Stimulated activated CD4-positive, alpha-beta T cell treated with anti-CD3 and anti-CD28 coated beads, Interleukin-1b, Interleukin-23, amount 100 ng/mL, for 24 hours (primary cell): ENCODE results near the gene NOTCH4.
A peak's percentile ranks its signal among the peaks of the same experiment; 100 is the strongest.

Experiments
- DNase-seq, 4 experiments: peaks; one replicate each; pipeline ENCODE4 v3.0.0-alpha.2; 2020; ENCODE audit warnings: low read depth in 4 of 4, low spot score in 1 of 4

Gene NOTCH4

DNA sequence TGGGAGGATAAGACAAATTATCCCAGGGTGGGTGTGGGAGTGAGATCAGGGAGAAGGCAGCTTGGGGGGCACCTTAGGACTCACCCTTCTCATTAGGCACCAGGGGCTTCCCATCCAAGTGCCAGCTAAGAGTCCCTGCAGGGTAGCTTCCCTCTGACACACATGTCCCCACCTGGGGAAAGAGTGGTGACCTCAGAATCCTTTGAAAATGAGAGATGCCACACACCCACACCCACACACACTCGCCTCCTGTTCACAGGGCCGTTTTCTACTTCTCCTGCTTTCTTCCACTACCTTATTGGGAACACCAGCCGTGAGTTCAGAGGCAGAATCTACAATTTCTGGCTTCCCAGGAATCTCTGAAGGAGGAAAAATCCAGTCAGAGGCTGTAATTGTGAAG, 40.8 kb downstream of the NOTCH4 start:
- no peak for DNase-seq

DNA sequence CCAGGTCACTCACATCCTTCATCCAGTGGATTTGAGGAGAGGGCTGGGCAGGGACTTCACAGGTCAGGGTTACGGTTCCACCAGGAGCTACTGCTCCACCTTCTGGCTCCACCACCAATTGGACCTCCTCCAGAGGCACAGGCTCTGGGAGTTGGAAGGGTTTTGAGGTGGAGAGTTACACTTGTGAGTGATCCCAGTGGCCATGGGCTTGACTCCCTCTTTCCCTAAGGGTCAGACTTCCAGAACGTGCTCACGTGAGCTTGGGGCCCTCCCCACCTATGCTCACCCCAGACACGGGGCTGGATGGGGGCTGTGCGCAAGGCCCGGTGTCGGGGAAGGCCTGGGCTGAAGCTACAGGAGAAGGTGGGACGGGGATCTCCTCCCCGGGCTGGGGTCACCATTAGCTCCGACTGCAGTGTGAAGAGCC, 41.3 kb downstream of the NOTCH4 start:
- no peak for DNase-seq

DNA sequence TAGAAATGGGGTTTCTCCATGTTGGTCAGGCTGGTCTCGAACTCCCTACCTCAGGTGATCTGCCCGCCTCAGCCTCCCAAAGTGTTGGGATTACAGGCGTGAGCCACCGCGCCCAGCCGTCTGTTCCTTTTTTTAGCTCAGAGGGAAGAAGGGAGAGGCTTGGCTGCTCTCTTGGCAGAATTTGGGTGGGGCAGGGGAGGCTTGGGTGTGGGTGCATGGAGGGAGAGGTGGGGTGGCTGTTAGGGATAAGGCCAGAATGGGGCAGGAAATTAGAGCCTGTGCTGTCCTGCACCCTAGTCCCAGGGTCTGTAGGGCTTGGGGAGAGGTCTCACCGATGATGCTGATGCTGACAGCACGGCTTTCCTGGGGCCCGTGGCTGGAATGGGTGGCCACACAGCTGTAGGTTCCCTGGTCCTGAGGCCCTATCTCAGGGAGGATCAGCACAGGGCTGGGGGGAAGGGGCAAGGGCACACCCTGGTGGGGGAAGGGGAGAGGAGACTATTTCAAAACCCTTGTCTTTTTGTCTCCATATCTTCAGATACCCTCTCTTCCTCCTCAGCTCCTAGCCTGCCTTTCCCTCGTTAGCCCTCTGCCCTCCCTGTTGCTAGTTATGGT, 41.8 kb downstream of the NOTCH4 start:
- DNase-seq: no peak

DNA sequence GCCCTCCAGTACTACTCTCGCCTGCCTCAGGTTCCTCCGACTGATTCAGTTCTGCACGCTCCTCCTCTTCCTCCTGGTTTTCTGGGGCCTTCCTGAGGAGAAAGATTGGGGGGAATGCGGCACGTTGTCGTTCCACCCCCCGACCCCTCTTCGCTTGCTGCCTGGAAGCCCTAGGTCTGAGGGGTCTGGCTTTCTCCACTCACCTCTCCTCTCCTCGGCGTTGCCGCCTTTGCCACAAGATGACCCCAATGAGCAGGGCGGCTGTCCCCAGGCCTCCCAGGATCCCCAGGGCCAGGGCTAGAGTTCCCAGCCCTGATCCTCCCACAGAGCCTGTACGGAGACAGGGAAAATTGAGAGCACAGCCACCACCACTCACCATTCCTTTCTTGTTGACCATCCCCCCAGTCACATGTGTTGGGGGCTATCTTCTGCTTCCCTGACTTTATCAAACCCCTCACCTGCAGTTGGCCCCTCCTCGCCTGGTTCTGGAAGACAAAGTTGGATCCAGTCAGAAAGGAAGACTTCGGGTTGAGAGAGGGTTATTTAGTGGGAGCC, 42.6 kb downstream of the NOTCH4 start:
- DNase-seq: no peak

DNA sequence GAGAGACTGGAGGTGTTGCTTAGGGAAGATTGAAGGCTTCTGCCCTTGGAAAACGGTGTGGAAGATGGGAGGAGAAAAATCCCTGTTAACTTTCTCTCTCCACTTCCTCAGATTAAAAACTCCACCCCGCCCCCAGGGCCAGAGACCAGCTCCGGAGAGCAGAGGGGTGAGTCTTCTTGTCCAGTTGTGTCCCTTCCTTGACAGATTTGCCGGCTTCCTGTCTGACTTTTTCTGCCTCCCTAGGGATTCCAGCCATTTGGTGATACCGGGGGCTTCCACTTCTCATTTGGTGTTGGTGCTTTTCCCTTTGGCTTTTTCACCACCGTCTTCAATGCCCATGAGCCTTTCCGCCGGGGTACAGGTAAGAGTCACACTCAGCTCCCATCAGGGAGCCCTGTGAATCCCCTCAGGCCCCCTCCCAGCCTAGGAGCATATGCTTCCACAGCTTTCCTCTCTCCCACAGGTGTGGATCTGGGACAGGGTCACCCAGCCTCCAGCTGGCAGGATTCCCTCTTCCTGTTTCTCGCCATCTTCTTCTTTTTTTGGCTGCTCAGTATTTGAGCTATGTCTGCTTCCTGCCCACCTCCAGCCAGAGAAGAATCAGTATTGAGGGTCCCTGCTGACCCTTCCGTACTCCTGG, 44.0 kb downstream of the NOTCH4 start:
- DNase-seq: no peak

DNA sequence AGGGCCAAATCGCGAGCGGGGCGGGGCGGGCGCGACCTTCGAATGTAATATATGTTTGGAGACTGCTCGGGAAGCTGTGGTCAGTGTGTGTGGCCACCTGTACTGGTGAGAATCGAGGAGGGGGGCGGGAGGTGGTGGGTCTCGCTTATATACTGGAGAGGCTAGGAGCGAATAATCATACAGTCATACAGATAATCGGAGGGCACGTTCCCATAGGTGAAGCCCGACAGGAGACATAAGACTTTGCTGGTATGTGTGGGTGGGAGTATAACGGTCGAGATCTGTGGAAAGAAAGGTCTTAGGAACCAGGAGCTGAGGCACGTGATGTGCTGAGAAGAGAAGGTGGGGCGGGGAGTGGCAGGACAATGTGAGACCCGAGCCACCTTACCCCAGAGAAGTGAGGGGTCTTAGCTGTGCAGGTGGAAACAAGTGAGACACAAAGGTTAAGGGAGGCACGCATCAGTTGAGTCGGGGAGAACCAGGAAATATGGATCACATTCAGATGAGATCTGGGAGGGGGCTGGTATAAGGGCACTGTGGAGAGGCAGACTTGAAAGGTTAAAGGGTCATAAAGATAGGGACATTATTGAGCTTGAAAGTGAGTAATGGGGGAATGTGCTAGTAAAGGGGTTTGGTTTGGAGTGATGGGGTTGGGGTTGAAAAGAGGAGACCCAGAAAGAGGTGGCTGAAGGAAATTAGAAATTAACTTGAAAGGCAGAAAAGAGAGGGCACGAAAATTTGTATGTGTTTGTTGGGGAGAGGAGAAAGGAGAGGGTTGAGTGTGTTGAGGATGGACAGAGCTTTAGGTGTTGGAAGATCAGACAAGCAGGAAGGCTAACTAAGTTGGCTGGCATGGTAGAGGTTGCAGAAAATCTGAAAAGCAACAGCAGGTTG, 45.1 kb downstream of the NOTCH4 start:
- no peak for DNase-seq

DNA sequence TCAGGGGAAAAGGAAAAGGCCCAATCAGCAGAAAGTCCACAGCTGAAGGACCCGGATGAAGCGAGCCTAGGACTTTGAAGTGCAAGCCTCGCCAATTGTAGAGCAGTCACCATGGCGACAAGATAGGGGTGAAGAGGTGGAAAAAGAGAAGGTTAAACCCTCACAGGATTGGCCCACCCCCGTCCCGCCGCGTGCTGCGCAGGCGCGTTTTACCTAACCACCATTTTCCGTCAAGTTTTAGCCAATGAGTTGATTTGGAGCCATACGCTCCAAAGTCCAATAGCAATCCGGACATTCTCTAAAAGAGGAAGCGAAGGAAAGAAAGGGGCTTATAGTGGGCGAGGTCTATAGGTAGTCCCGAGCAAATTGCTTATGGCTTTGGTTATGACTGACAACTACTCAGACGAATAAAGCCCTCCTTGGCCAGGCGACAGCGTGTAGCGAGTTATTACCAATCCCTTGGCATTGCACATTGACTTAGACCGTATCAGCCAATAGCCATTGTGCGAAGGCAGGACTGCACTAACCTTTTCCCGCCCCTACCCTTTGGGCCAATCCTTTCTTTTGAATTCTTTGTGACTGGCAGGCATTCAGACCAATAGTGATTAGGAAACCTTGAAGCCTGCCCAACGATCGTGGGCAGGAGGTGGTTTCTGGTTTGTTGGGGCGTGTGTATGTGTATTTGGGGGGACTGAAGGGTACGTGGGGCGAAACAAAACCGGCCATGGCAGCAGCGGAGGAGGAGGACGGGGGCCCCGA, 45.9 kb downstream of the NOTCH4 start, which contains the start of gene RNF5:
Gene RNF5 (plus strand): TSS at position 618 of the 759 bp plus-strand sequence. CDS start 107 bp downstream, at position 725.
- DNase-seq: peak; percentile 75 to 85 (median 84)

DNA sequence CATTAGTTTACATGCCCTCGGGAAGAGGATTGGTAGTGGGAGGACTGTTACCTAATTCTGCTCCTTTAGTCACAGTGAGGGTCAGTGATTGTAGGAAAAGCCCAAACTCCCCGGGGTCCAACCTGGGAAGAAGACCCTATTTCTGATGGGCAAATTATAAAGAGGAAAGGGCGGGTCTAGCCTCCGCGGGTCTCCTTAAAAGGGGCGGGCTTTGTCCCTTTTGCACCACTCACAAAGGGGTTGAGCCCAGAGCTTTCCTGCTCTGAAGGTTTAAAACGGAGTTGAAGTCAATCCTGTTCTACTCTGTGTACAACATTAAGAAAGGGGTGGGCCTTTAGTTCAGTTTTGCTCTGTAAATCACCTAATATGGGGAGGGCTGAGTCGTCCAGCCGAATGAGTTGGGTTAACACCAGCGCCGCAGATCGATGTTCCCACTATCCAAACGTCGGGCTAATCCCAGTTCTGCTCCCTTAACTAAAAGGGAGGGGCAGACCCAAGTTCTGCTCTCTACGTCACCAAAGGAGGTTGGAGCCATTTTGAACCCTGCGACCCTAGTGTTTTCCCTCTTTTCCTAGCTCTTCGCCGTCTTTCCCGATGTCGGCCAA, 46.6 kb downstream of the NOTCH4 start:
- no peak for DNase-seq

DNA sequence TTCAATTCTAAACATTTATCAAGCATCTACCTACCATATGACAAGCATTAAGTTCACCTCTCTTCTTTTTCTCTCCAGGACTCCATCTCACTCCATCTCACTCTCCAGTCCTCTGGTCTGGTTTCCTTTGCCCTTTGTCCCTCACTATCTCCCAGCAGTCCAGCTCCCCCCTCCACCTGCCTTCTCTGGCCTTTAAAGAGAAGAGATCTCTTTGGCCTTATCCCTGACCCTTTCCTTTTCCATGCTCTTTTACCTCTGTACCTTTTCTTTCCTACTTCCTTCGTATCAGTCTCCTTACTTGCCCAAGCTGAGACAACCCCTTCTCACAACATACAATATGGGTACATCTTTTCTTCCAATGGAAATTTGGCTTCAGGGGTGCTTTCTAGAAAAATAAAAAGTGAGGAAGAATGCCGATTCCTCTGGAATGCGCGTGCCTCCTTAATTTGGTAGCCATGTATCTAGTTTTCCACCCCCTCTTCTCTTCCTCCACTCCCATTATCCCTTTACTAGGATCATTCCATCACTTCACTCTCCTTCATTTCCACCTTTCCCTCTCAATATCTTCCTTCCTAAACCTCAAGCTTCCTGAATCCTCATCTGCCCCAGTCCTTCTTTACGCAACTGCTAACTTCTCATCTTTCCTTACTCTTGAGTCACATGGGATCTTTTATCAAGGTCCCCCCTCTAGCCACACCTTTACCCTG, 47.2 kb downstream of the NOTCH4 start:
- no peak for DNase-seq

DNA sequence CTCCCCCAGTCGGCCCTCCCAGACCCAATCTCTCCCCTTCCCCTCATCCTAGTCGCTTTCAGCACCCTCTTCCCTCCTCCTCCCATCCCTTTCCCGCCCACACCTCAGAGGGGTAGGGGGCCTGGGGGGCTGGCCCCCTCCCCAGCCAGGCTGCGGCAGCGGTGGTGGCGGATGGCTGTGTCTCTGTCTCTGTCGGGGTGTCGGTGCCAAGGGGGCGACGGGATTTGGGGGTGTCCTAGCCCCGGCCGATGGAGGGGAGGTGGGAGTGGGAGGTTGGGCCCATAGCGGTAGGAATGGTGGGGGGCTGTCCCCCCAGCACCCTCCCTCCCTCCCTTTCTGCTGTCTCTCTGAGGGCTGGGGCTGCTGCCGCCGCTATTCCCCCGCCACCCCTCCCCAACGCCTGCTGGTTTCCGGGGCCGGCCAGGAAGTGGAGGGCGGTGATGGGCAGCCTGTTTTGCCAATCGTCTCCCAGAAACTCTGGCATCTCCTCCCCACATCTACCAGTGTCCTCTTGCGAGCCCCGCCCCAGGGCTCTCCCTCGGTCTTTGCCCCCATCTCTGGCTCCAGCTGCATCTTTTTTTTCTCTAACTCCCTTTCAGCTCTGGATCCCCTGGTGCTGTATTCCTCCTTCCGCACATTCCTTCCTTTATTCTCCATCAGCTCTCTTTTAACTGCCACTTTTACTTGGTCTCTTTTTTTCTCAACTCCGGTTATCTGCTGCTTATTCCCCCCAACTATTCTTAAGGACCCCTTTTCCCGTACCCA, 48.0 kb downstream of the NOTCH4 start, which contains the start of gene AGPAT1:
Gene AGPAT1 (minus strand): TSS at position 374 of the 765 bp plus-strand sequence. CDS start 4,588 bp downstream, outside the sequence.
- DNase-seq: peak; percentile 88 to 97 (median 94)

DNA sequence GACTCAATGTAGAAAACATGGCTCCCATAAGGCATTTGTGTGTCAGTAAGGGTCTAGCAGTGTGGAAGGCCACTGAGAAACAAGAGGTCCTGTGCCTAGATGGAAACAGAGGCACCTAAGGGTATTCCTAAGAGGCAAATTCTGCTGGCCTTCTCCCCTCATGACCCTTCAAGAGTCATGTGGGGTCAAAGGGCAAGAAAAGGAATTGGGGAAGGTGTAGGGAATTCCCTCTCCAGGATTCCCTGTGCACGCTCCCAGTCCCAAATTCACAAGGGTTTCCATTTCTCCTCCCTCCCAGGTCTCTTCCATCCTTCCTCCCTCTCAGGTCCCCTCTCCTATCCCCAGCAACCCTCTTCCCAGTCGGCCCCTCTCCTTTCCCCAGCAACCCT, 48.6 kb downstream of the NOTCH4 start:
- DNase-seq: no peak

DNA sequence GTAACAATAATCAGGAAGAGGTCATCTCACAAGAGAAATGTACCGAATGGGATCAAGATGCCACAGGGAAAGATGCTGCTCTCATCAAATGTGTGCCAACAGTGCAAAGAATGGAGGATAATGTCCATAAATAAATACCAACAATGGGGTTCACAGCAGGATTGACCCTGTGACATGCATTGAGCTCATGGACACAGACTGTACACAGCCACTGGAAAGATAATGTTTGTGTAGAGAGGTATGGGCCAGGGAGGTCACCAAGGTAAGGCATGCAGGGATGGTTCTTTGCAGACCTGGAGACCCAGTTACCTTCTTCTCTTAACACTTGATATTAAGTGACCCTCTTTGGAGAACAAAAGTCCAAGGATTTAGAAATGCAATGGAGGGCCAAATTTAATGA, 49.5 kb downstream of the NOTCH4 start:
- DNase-seq: no peak

DNA sequence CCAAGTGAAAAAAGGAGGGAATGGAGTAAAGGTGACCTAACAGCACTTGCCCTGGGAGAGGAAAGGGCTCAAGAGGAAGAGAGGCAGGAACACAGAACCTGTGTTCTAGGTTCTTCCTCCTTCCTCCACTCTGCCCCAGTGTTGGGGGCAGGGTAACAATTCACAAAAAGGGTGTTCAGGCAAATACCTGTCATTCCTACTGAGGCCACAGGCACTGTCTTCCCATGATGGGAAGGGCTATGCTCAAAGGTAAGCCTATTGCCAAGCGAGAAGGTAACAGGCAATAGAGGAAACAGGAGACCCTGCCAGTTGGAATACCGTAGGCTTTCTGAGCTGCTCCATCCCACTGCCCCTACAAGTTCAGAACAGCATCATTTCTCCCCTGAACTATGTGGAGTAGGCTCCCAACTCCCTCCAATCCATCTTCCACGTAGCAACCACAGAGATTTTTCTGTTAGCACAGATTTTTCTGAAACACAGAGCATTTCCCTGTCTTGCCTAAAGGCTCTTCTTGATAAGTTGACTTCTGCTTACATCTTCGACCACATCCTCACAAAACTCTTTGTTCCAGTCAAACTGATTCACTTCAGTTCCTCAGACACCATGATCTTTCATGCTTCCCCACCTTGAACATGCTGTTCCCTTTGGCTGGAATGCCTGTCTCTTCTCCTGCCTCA, 50.7 kb downstream of the NOTCH4 start:
- no peak for DNase-seq

DNA sequence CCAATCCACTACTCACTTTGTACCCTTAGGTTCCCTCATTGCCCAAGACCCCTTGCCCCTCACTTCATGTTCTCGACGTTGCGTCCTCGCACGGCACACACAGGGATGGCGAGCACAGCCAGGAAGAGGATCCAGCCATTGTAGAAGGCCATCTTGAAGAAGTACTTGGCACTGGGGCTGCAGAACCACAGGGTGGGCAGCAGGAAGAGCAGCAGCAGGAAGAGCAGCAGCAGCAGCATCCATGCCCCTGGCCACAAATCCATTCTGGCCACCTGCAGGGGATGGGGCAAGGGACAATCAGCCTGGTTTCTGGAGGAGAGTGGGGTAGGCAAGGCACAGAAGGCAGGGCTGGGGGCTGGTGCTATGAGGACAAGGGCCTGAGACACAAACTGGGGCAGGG, 52.6 kb downstream of the NOTCH4 start:
- no peak for DNase-seq

DNA sequence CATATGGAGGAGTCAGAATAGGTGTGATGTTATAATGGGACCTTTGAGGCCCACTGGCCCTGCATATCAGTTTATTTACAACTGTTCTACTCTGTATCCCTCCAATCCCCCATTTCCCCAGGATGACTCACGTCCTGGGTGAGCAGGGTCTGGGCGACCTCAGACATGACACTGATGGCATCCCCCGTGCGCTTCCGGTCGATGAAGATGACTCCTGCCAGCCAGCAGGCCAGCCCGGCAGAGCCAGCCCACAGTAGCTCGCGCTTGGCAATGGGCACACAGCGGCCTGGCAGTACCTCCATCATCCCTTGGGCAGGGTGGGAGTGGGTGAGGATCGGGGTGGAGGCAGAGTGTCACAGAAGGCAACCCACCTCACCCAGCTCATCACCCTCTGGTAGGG, 53.6 kb downstream of the NOTCH4 start:
- no peak for DNase-seq

DNA sequence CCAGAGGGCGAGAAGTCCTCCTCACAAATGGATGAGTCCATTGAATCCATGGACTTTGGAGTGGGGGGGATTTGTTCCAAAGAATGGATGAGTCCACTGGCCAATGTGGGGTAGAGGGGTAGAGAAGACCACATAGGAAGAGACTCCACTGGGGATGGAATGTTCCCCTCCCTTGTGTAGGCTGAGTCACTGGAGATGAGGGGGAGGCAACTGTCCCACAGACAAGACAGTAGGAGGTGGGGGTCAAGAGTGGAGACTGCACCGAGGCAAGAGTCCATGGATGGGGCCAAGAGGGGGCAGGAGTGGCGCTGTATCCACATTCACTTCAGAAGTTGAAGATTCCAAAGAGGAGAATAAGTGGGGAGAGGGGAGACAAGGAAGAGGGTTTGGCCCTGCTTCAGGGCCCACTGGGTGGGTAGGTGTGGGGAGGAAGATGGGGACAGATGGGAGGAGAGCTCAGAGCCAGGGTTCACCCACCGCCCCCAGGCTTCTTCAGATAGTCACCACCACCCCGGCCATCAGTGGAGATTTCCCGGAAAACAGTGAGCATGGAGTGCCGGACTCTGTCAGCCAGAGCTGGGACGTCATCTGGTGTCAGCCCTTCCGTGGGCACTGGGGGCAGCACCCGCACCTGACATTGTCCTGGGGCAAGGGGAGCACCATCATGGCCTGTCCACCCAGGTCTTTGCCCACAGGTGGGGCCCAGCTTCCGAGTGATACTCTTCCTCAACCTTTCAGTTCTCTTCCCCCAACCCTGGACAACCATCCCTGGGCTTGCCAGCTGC, 54.9 kb downstream of the NOTCH4 start:
- no peak for DNase-seq

DNA sequence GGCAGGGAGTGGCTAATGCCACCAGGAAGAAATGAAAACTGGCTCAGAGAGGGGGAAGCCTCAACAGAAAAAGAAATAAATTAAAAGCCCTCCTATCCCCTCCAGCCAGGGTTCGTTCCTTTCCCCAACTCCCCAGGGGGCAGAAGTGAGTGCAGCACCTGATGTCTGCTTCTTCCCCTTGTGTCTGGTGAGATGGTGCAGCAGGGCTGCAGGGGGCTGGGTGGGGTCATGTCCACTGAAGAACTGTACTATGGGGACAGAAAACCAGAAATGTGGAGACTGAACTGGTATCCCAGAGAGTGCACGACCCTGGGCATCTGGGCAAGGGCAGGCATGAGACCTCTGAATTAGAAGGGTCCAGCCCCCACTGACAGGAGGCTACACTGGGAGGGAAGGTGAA, 55.5 kb downstream of the NOTCH4 start:
- no peak for DNase-seq
